ENCODE measurements around the gene MMAB.

- TF ChIP-seq CTCF (IDR thresholded peaks at IDR 0.05) (no peak), POLR2AphosphoS5 (IDR thresholded peaks at IDR 0.05) (no peak)
These were observed 23.6 kb downstream of the MMAB start for GRCh38 chr12:109549613-109550270.

All from transverse colon (tissue), 4 donors.